Body of pancreas (tissue), 4 donors: ENCODE data around the gene C10orf53.

ENCODE experiments used
- CTCF ChIP-seq, 7 experiments: fragments of 450-650 bp in 4 of 7; fragments of 200-600 bp in 3 of 7; sonication (generic) in 3 of 7; IDR thresholded peaks; one replicate each; pipeline ENCODE4 v1.5.1; 2016 to 2019; ENCODE audit warnings: antibody characterized with exemption in 7 of 7
- POLR2A ChIP-seq, 3 donors: fragments of 450-650 bp; IDR thresholded peaks; one replicate each; pipeline ENCODE4 v1.6.1; 2016; ENCODE audit warnings: antibody characterized with exemption in 3 of 3, mild to moderate bottlenecking in 2 of 3

- TF ChIP-seq CTCF (IDR thresholded peaks at IDR 0.05) (no peak), POLR2A (IDR thresholded peaks at IDR 0.05) (no peak)
Measured at GRCh38 chr10:49654036-49654693, 25.3 kb upstream of the C10orf53 start.
